ENCODE data around the gene PIP5KL1. TPM values are rescaled to one million over a fixed set of nuclear protein-coding genes. Genes with fewer than 3 reads are reported as not detected.
A peak's percentile ranks its signal among the peaks of the same experiment; 100 is the strongest.

The PIP5KL1 gene
- total RNA-seq, 1 donor from 2014 or later: 3.4 TPM

- Mint-ChIP-seq H3K27ac (no peak overlapping the region), H3K36me3 (ENCODE audit: insufficient read depth) (peaks cover 4% of the 10 kb centered on the region), H3K9me3 (ENCODE audit: low read depth) (peaks cover 2% of the 10 kb centered on the region), H3K27me3 (no peaks in the 10 kb centered on the region), H3K4me3 (ENCODE audit: low read depth) (no peak overlapping the region), H3K4me1 (ENCODE audit: low read depth) (peaks cover 22% of the 10 kb centered on the region)
- DNase-seq (ENCODE audit: low spot score, unreplicated experiment): no peak
- TF ChIP-seq CTCF (IDR thresholded peaks at IDR 0.05; ENCODE audit: unreplicated experiment): no peak
Measured at GRCh38 chr9:127953154-127953553, 22.6 kb upstream of the PIP5KL1 start.

GRCh38 chr9:127950513-127951289 lies 20.1 kb upstream of the PIP5KL1 start:
- Mint-ChIP-seq H3K4me3 (ENCODE audit: low read depth) (no peak overlapping the region), H3K4me1 (ENCODE audit: low read depth) (peaks cover 17% of the 10 kb centered on the region), H3K27me3 (no peaks in the 10 kb centered on the region), H3K9me3 (ENCODE audit: low read depth) (no peaks in the 10 kb centered on the region), H3K27ac (peak overlapping the region; percentile 85), H3K36me3 (ENCODE audit: insufficient read depth) (peaks cover 1% of the 10 kb centered on the region)
- DNase-seq (ENCODE audit: low spot score, unreplicated experiment): no peak
- no peak for TF ChIP-seq CTCF (IDR thresholded peaks at IDR 0.05; ENCODE audit: unreplicated experiment)

GRCh38 chr9:127949827-127950512 lies 19.4 kb upstream of the PIP5KL1 start:
- Mint-ChIP-seq H3K27ac (peak overlapping the region; percentile 85), H3K9me3 (ENCODE audit: low read depth) (no peaks in the 10 kb centered on the region), H3K4me1 (ENCODE audit: low read depth) (peaks cover 12% of the 10 kb centered on the region), H3K36me3 (ENCODE audit: insufficient read depth) (peaks cover 1% of the 10 kb centered on the region), H3K27me3 (no peaks in the 10 kb centered on the region), H3K4me3 (ENCODE audit: low read depth) (no peak overlapping the region)
- TF ChIP-seq CTCF (IDR thresholded peaks at IDR 0.05; ENCODE audit: unreplicated experiment): no peak
- DNase-seq (ENCODE audit: low spot score, unreplicated experiment): no peak

- H3K27me3 Mint-ChIP-seq: no peaks in the 10 kb centered on the region
- no peaks in the 10 kb centered on the region for H3K9me3 Mint-ChIP-seq (ENCODE audit: low read depth)
- H3K4me1 Mint-ChIP-seq (ENCODE audit: low read depth): peaks cover 12% of the 10 kb centered on the region
- H3K27ac Mint-ChIP-seq: no peak overlapping the region
- no peak for DNase-seq (ENCODE audit: low spot score, unreplicated experiment)
- TF ChIP-seq CTCF (IDR thresholded peaks at IDR 0.05; ENCODE audit: unreplicated experiment): no peak
- peaks cover 5% of the 10 kb centered on the region for H3K36me3 Mint-ChIP-seq (ENCODE audit: insufficient read depth)
- no peak overlapping the region for H3K4me3 Mint-ChIP-seq (ENCODE audit: low read depth)
Measured at GRCh38 chr9:127947841-127948710, 17.5 kb upstream of the PIP5KL1 start.

GRCh38 chr9:127946728-127947127 lies 16.2 kb upstream of the PIP5KL1 start:
- H3K27me3 Mint-ChIP-seq: no peaks in the 10 kb centered on the region

More at GRCh38 chr9:127946728-127947127, 16.2 kb upstream of the PIP5KL1 start:
- peaks cover 16% of the 10 kb centered on the region for H3K4me1 Mint-ChIP-seq (ENCODE audit: low read depth)
- H3K27ac Mint-ChIP-seq: peak overlapping the region; percentile 33
- H3K36me3 Mint-ChIP-seq (ENCODE audit: insufficient read depth): peaks cover 9% of the 10 kb centered on the region
- no peak overlapping the region for H3K4me3 Mint-ChIP-seq (ENCODE audit: low read depth)
- no peak for DNase-seq (ENCODE audit: low spot score, unreplicated experiment)
- no peak for TF ChIP-seq CTCF (IDR thresholded peaks at IDR 0.05; ENCODE audit: unreplicated experiment)
- no peaks in the 10 kb centered on the region for H3K9me3 Mint-ChIP-seq (ENCODE audit: low read depth)
